Measurements from ENCODE around the gene VTI1B.

DNA sequence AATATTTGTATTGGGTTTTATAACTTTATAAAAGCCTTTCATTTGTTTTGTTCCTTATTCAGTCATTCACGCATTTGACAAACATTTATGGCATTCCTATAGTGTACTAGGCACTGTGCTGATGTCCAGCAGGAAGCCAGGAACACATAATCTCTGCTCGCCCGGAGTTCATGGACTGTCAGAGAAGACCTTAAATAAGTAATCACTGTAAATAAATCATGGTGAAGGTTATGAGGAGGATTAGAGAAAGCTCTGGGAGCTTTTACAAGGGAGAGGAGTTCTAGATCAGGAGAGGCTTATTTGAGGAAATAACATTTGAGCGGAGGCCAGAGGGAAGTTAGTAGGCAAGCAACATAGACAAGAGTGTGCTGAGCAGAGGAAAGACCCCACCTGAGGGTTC lies 22.6 kb upstream of the VTI1B start:
- TF ChIP-seq, protein P1, sequence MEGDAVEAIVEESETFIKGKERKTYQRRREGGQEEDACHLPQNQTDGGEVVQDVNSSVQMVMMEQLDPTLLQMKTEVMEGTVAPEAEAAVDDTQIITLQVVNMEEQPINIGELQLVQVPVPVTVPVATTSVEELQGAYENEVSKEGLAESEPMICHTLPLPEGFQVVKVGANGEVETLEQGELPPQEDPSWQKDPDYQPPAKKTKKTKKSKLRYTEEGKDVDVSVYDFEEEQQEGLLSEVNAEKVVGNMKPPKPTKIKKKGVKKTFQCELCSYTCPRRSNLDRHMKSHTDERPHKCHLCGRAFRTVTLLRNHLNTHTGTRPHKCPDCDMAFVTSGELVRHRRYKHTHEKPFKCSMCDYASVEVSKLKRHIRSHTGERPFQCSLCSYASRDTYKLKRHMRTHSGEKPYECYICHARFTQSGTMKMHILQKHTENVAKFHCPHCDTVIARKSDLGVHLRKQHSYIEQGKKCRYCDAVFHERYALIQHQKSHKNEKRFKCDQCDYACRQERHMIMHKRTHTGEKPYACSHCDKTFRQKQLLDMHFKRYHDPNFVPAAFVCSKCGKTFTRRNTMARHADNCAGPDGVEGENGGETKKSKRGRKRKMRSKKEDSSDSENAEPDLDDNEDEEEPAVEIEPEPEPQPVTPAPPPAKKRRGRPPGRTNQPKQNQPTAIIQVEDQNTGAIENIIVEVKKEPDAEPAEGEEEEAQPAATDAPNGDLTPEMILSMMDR (conservative IDR thresholded peaks at IDR 0.05; ENCODE audit: low read length), result no peak
- no peak for TF ChIP-seq EZH2phosphoT487 (IDR thresholded peaks at IDR 0.05; ENCODE audit: borderline replicate concordance, low read depth, low read length)

All from OCI-LY7 (cell line).